Activated CD8-positive, alpha-beta T cell treated with anti-CD3 and anti-CD28 coated beads for 36 hours (primary cell): ENCODE data around the gene PCDHGA9. TPM values are rescaled to one million over a fixed set of nuclear protein-coding genes. Genes with fewer than 3 reads are reported as not detected.

ENCODE experiments used
- ATAC-seq: fragments of 200-7000 bp; cut with Tn5 transposase; one replicate; pipeline ENCODE4 v1.10.0; 2021; ENCODE audit warnings: mild to moderate bottlenecking, moderate library complexity
- CTCF ChIA-PET: fragments of 350-600 bp; sonication (Branson Sonifier 250); formaldehyde crosslinking; loops from one replicate; lab custom pipeline; 2021; ENCODE audit warnings: antibody characterized with exemption; lab: Charles Lee
- POLR2A ChIA-PET: fragments of 350-600 bp; sonication (Branson Sonifier 250); formaldehyde crosslinking; loops from one replicate; lab custom pipeline; 2021; ENCODE audit warnings: antibody characterized with exemption; lab: Charles Lee
- DNase-seq: peaks from one replicate; pipeline ENCODE4 v3.0.0-alpha.2; 2020
- H3K27ac Mint-ChIP-seq: one replicate; pipeline ENCODE4 v1.8.0; 2021; ENCODE audit warnings: mild to moderate bottlenecking, mixed read lengths
- H3K27me3 Mint-ChIP-seq: one replicate; pipeline ENCODE4 v1.8.0; 2021; ENCODE audit warnings: mixed read lengths
- H3K36me3 Mint-ChIP-seq: one replicate; pipeline ENCODE4 v1.8.0; 2021; ENCODE audit warnings: low read depth, mixed read lengths
- H3K4me1 Mint-ChIP-seq: one replicate; pipeline ENCODE4 v1.8.0; 2021; ENCODE audit warnings: low read depth, mixed read lengths
- H3K4me3 Mint-ChIP-seq: one replicate; pipeline ENCODE4 v1.8.0; 2021; ENCODE audit warnings: mild to moderate bottlenecking, moderate library complexity, mixed read lengths
- H3K9me3 Mint-ChIP-seq: one replicate; pipeline ENCODE4 v1.8.0; 2021; ENCODE audit warnings: mixed read lengths
- CTCF ChIP-seq: fragments of 200-600 bp; IDR thresholded peaks from one replicate; pipeline ENCODE4 v1.8.0; 2022; ENCODE audit warnings: antibody characterized with exemption, mild to moderate bottlenecking
- intact Hi-C: fragments of 100-400 bp; cut with micrococcal nuclease; formaldehyde crosslinking; loops from one replicate; pipeline ENCODE4 v1.10.0; 2022
- total RNA-seq, 2 experiments: library from RNA; stranded (reverse); gene quantifications; one replicate each; pipeline ENCODE4 v1.2.3, GENCODE V29; 2021

PCDHGA9 gene
- total RNA-seq, 2 experiments from 2014 or later: 0.09 TPM; not detected in 1

- peaks cover 70% of the 10 kb centered on the region for H3K27me3 Mint-ChIP-seq
Measured at GRCh38 chr5:141363952-141364660, 38.5 kb upstream of the PCDHGA9 start, which contains the start of gene PCDHGA5. TSS of gene PCDHGA5 (plus strand) at chr5:141364162. CDS start at chr5:141364331, 169 bp downstream.

GRCh38 chr5:141366016-141366896 is 36.3 kb upstream of the PCDHGA9 start:
- CTCF ChIA-PET: interaction anchor here (1.5 kb wide), 1 partner anchor 21 kb away, joined by 4 read pairs; the partner anchor contains the start of gene PCDHGB4
- no peak for DNase-seq
- Mint-ChIP-seq H3K27me3 (peaks cover 70% of the 10 kb centered on the region), H3K4me1 (no peaks in the 10 kb centered on the region), H3K36me3 (peaks cover 12% of the 10 kb centered on the region), H3K9me3 (peaks cover 22% of the 10 kb centered on the region), H3K4me3 (no peak overlapping the region), H3K27ac (no peak overlapping the region)
- TF ChIP-seq CTCF: no peak
- intact Hi-C loops: no loop called here
- no peak for ATAC-seq
- POLR2A ChIA-PET: no interaction called here

More at GRCh38 chr5:141363952-141364660, 38.5 kb upstream of the PCDHGA9 start, which contains the start of gene PCDHGA5:
- Mint-ChIP-seq H3K9me3 (peaks cover 32% of the 10 kb centered on the region), H3K27ac (no peak within 1 kb of the TSS), H3K4me3 (no peak within 1 kb of the TSS), H3K36me3 (peaks cover 24% of the 10 kb centered on the region), H3K4me1 (no peaks in the 10 kb centered on the region)
- POLR2A ChIA-PET: no interaction called here
- CTCF ChIA-PET: interaction anchor here (0.8 to 2.0 kb wide), 10 partner anchors 9 to 200 kb away, joined by 3 to 8 read pairs (median 5); partner anchors contain the start of genes PCDHB7, PCDHGA1, PCDHGA10 and PCDHGA11
- intact Hi-C loops: no loop called here
- ATAC-seq (no peak), DNase-seq (no peak)
- no peak for TF ChIP-seq CTCF

- Mint-ChIP-seq H3K4me3 (peak within 1 kb of the TSS; percentile 58), H3K27me3 (peaks cover 67% of the 10 kb centered on the region), H3K27ac (no peak within 1 kb of the TSS), H3K4me1 (peaks cover 2% of the 10 kb centered on the region), H3K9me3 (peaks cover 28% of the 10 kb centered on the region), H3K36me3 (peaks cover 21% of the 10 kb centered on the region)
- ChIA-PET CTCF (interaction anchor here (0.6 to 3.5 kb wide), 32 partner anchors 10 to 286 kb away, joined by 3 to 23 read pairs (median 5); partner anchors contain the start of genes PCDHB9, PCDHGA10, PCDHGA11 and PCDHGA12), POLR2A (no interaction called here)
- peak; percentile 27 for TF ChIP-seq CTCF
- ATAC-seq (peak; percentile 74), DNase-seq (peak; percentile 48)
- intact Hi-C loops: no loop called here
Measured at GRCh38 chr5:141369994-141370848, 32.4 kb upstream of the PCDHGA9 start, which contains the start of gene PCDHGB3. TSS of gene PCDHGB3 (plus strand) at chr5:141370242. CDS start at chr5:141370395, 153 bp downstream.

GRCh38 chr5:141371572-141372475 is 30.8 kb upstream of the PCDHGA9 start:
- ChIA-PET POLR2A (no interaction called here), CTCF (interaction anchor here (1.0 to 3.5 kb wide), 6 partner anchors 35 to 193 kb away, joined by 5 to 23 read pairs (median 9); partner anchors contain the start of genes PCDHB9, PCDHGA10, PCDHGA12 and PCDHGB6)
- H3K27ac Mint-ChIP-seq: no peak overlapping the region
- DNase-seq (no peak), ATAC-seq (no peak)
- H3K36me3 Mint-ChIP-seq: peaks cover 22% of the 10 kb centered on the region
- peaks cover 65% of the 10 kb centered on the region for H3K27me3 Mint-ChIP-seq
- peaks cover 2% of the 10 kb centered on the region for H3K4me1 Mint-ChIP-seq
- no peak overlapping the region for H3K4me3 Mint-ChIP-seq
- no peak for TF ChIP-seq CTCF
- intact Hi-C loops: no loop called here
- peaks cover 30% of the 10 kb centered on the region for H3K9me3 Mint-ChIP-seq
